Measurements from ENCODE around the gene ADGRL1.
A peak's percentile ranks its signal among the peaks of the same experiment; 100 is the strongest.
"Not testable (repeated sequence)": the region's sequence is repeated elsewhere in the genome, so short reads cannot be mapped to it uniquely, and the experiment has no call there.

Gene ADGRL1

GRCh38 chr19:14218620-14219330 lies 12.8 kb upstream of the ADGRL1 start:
- no peak for DNase-seq (ENCODE audit: low spot score)

GRCh38 chr19:14217886-14218285 lies 11.9 kb upstream of the ADGRL1 start:
- not testable (repeated sequence) for DNase-seq (ENCODE audit: low spot score)

- no peak for DNase-seq (ENCODE audit: low spot score)
These were observed 8.6 kb upstream of the ADGRL1 start for GRCh38 chr19:14214580-14214979.

- not testable (repeated sequence) for DNase-seq (ENCODE audit: low spot score)
These were observed 4.2 kb upstream of the ADGRL1 start for GRCh38 chr19:14210182-14210581.

- not testable (repeated sequence) for DNase-seq (ENCODE audit: low spot score)
These were observed 3.4 kb upstream of the ADGRL1 start for GRCh38 chr19:14209401-14209800.

GRCh38 chr19:14208496-14208895 lies 2.5 kb upstream of the ADGRL1 start:
- not testable (repeated sequence) for DNase-seq (ENCODE audit: low spot score)

- DNase-seq (ENCODE audit: low spot score), result not testable (repeated sequence)
These were observed 1.8 kb upstream of the ADGRL1 start for GRCh38 chr19:14207796-14208195.

GRCh38 chr19:14206737-14207726 lies 1.1 kb upstream of the ADGRL1 start:
- DNase-seq (ENCODE audit: low spot score), result peak; percentile 85

- DNase-seq (ENCODE audit: low spot score), result not testable (repeated sequence)
These were observed 339 bp upstream of the ADGRL1 start for GRCh38 chr19:14206308-14206707.

- DNase-seq (ENCODE audit: low spot score), result not testable (repeated sequence)
These were observed 1.1 kb downstream of the ADGRL1 start for GRCh38 chr19:14204676-14205451.

- DNase-seq (ENCODE audit: low spot score), result not testable (repeated sequence)
These were observed 1.8 kb downstream of the ADGRL1 start for GRCh38 chr19:14204219-14204618.

GRCh38 chr19:14203788-14204187 lies 2.2 kb downstream of the ADGRL1 start:
- DNase-seq (ENCODE audit: low spot score), result not testable (repeated sequence)

GRCh38 chr19:14203177-14203576 lies 2.8 kb downstream of the ADGRL1 start:
- DNase-seq (ENCODE audit: low spot score), result no peak

- DNase-seq (ENCODE audit: low spot score), result not testable (repeated sequence)
These were observed 4.5 kb downstream of the ADGRL1 start for GRCh38 chr19:14201481-14201880.

- peak; percentile 61 for DNase-seq (ENCODE audit: low spot score)
These were observed 5.7 kb downstream of the ADGRL1 start for GRCh38 chr19:14200147-14200841.

- no peak for DNase-seq (ENCODE audit: low spot score)
These were observed 7.3 kb downstream of the ADGRL1 start for GRCh38 chr19:14198384-14199376.

GRCh38 chr19:14197882-14198281 lies 8.1 kb downstream of the ADGRL1 start:
- no peak for DNase-seq (ENCODE audit: low spot score)

GRCh38 chr19:14197288-14197687 lies 8.7 kb downstream of the ADGRL1 start:
- not testable (repeated sequence) for DNase-seq (ENCODE audit: low spot score)

- peak; percentile 78 for DNase-seq (ENCODE audit: low spot score)
These were observed 9.9 kb downstream of the ADGRL1 start for GRCh38 chr19:14196105-14196504.

GRCh38 chr19:14195216-14195615 lies 10.8 kb downstream of the ADGRL1 start:
- DNase-seq (ENCODE audit: low spot score), result not testable (repeated sequence)
